ENCODE results near the gene RIOX2. TPM values are rescaled to one million over a fixed set of nuclear protein-coding genes. Genes with fewer than 3 reads are reported as not detected.

The RIOX2 gene
- total and polyA plus RNA-seq, 2 of the 8 experiments (the other 6 are each of a cell fraction or from before 2014, with no cell fraction given) = 3.8 to 16.4 TPM

GRCh38 chr3:97958796-97959195, 13.4 kb downstream of the RIOX2 start (continued):
- no peak for TF ChIP-seq CHD7 (IDR thresholded peaks at IDR 0.05; ENCODE audit: insufficient replicate concordance, low read length)
- no peak for TF ChIP-seq RBBP5 (IDR thresholded peaks at IDR 0.05; ENCODE audit: borderline replicate concordance, low read depth, low read length)
- TF ChIP-seq CBX5 (IDR thresholded peaks at IDR 0.05; ENCODE audit: low read depth, low read length) = no peak
- TF ChIP-seq SAP30 (IDR thresholded peaks at IDR 0.05; ENCODE audit: insufficient read depth, insufficient replicate concordance, low read length) = no peak
- no peak for TF ChIP-seq KDM4A (IDR thresholded peaks at IDR 0.05; ENCODE audit: low read depth, low read length, severe bottlenecking)
- TF ChIP-seq SIN3A (conservative IDR thresholded peaks at IDR 0.05 in 1 of 2, IDR thresholded peaks at IDR 0.05 in 1 of 2; ENCODE audit: low read depth in 1 of 2, low read length in 2 of 2) = no peak
- TF ChIP-seq RFX5 (IDR thresholded peaks at IDR 0.05; ENCODE audit: borderline replicate concordance, low read depth, low read length) = no peak
- TF ChIP-seq RXRA (IDR thresholded peaks at IDR 0.05; ENCODE audit: insufficient read depth, low read depth, low read length) = no peak
- no peak for TF ChIP-seq EZH2 (IDR thresholded peaks at IDR 0.05; ENCODE audit: low read depth, low read length, severe bottlenecking)
- no peak for TF ChIP-seq HDAC6 (IDR thresholded peaks at IDR 0.05; ENCODE audit: low read depth, low read length)
- TF ChIP-seq TCF12 (IDR thresholded peaks at IDR 0.05; ENCODE audit: low read depth, low read length) = no peak
